Measurements from ENCODE around the gene NDUFB5. TPM values are rescaled to one million over a fixed set of nuclear protein-coding genes. Genes with fewer than 3 reads are reported as not detected.

NDUFB5 gene
- polyA plus RNA-seq, 1 of the 3 experiments (the other 2 are of a cell fraction) = 35.3 TPM

- TF ChIP-seq NFIC (IDR thresholded peaks at IDR 0.05; ENCODE audit: borderline replicate concordance) (no peak), PBX3 (IDR thresholded peaks at IDR 0.05) (no peak), RXRA (IDR thresholded peaks at IDR 0.05; ENCODE audit: borderline replicate concordance, low read depth) (no peak), GABPA (IDR thresholded peaks at IDR 0.05; ENCODE audit: low read depth) (no peak)
Observed at GRCh38 chr3:179558742-179559364, 45.7 kb upstream of the NDUFB5 start (continued).

- no peaks in the 10 kb centered on the region for H3K9me3 ChIP-seq
- WGBS (ENCODE audit: low lambda C conversion rate) = 100% methylated on average over 1 of the region's 1 CpG
- POLR2A ChIA-PET = no interaction called here
- peaks cover 23% of the 10 kb centered on the region for H3K79me2 ChIP-seq (ENCODE audit: insufficient read depth)
- H3K4me1 ChIP-seq (ENCODE audit: control insufficient read depth in 1 of 2, insufficient read depth in 2 of 2, low read depth in 1 of 2, low read length in 1 of 2) = peaks cover 0 to 5% of the 10 kb centered on the region in 2 experiments; a peak in 2 of 4 replicates
- H3K27ac ChIP-seq (ENCODE audit: low read depth in 2 of 2, low read length in 1 of 2) = no peak overlapping the region
- DNase-seq = no peak
- H4K20me1 ChIP-seq (ENCODE audit: insufficient read depth) = no peaks in the 10 kb centered on the region
- no peak overlapping the region for H3K4me3 ChIP-seq (ENCODE audit: low read depth in 2 of 2, low read length in 1 of 2)
- H3K27me3 ChIP-seq (ENCODE audit: insufficient read depth) = no peaks in the 10 kb centered on the region
- no peak overlapping the region for H3K4me2 ChIP-seq
- H3K36me3 ChIP-seq (replicated peaks in 1 of 2; ENCODE audit: control insufficient read depth in 1 of 2, insufficient read depth in 2 of 2, low read length in 1 of 2) = no peaks in the 10 kb centered on the region
- H3F3A ChIP-seq (replicated peaks; ENCODE audit: insufficient read depth) = no peaks in the 10 kb centered on the region
- no peak for TF ChIP-seq GABPA (IDR thresholded peaks at IDR 0.05; ENCODE audit: low read depth)
- no peak for TF ChIP-seq RAD21 (IDR thresholded peaks at IDR 0.05; ENCODE audit: low read length)
- no peak for TF ChIP-seq USF2 (IDR thresholded peaks at IDR 0.05; ENCODE audit: borderline replicate concordance, low read depth, low read length)
- TF ChIP-seq ELF1 (IDR thresholded peaks at IDR 0.05) = no peak
- no peak overlapping the region for H2AFZ ChIP-seq (ENCODE audit: low read depth)
- no peaks in the 10 kb centered on the region for H3K9me2 ChIP-seq
- CTCF ChIA-PET = interaction anchor here (1.0 to 2.4 kb wide), 3 partner anchors 114 to 239 kb away, joined by 3 to 6 read pairs (median 6); no protein-coding TSS in a partner anchor
- H3K9ac ChIP-seq = no peak overlapping the region
Observed at GRCh38 chr3:179560791-179561190, 43.8 kb upstream of the NDUFB5 start.

GRCh38 chr3:179562591-179563270 lies 41.9 kb upstream of the NDUFB5 start, which contains the start of gene ACTL6A:
TSS of gene ACTL6A (plus strand) at chr3:179562926. CDS start at chr3:179563093, 167 bp downstream.
- H3K27me3 ChIP-seq (ENCODE audit: insufficient read depth) = no peaks in the 10 kb centered on the region
- CTCF ChIA-PET = interaction anchor here (0.6 to 2.4 kb wide), 8 partner anchors 21 to 241 kb away, joined by 3 to 6 read pairs (median 3); no protein-coding TSS in a partner anchor
- 2% methylated on average over 27 of the region's 55 CpGs for WGBS (ENCODE audit: low lambda C conversion rate)
- H3K4me1 ChIP-seq (ENCODE audit: control insufficient read depth in 1 of 2, insufficient read depth in 2 of 2, low read depth in 1 of 2, low read length in 1 of 2) = peaks cover 0 to 5% of the 10 kb centered on the region in 2 experiments; a peak in 2 of 4 replicates
- H3K4me2 ChIP-seq = peak within 1 kb of the TSS; percentile 89
- H3K27ac ChIP-seq (ENCODE audit: low read depth in 2 of 2, low read length in 1 of 2) = peak within 1 kb of the TSS; percentile 87 to 93
- peaks cover 43% of the 10 kb centered on the region for H3K79me2 ChIP-seq (ENCODE audit: insufficient read depth)
- DNase-seq = peak; percentile 96
- POLR2A ChIA-PET = interaction anchor here (1.0 kb wide), 1 partner anchor 112 kb away, joined by 5 read pairs; the partner anchor contains the start of gene GNB4
- H3K9ac ChIP-seq = peak within 1 kb of the TSS; percentile 87
- H3K36me3 ChIP-seq (replicated peaks in 1 of 2; ENCODE audit: control insufficient read depth in 1 of 2, insufficient read depth in 2 of 2, low read length in 1 of 2) = no peaks in the 10 kb centered on the region
- H3K9me3 ChIP-seq = no peaks in the 10 kb centered on the region
- no peaks in the 10 kb centered on the region for H3K9me2 ChIP-seq
- no peaks in the 10 kb centered on the region for H3F3A ChIP-seq (replicated peaks; ENCODE audit: insufficient read depth)
- peak within 1 kb of the TSS; percentile 83 to 98 for H3K4me3 ChIP-seq (ENCODE audit: low read depth in 2 of 2, low read length in 1 of 2)
- no peaks in the 10 kb centered on the region for H4K20me1 ChIP-seq (ENCODE audit: insufficient read depth)
- H2AFZ ChIP-seq (ENCODE audit: low read depth) = peak within 1 kb of the TSS; percentile 95
- TF ChIP-seq TAF1 (IDR thresholded peaks at IDR 0.05; ENCODE audit: borderline replicate concordance, low read depth, low read length) = peak; percentile 71
- peak; percentile 49; the same call in 1 of the 2 replicates for TF ChIP-seq REST (IDR thresholded peaks at IDR 0.05; ENCODE audit: low read depth, low read length)
- peak; percentile 81; the same call in 1 of the 2 replicates for TF ChIP-seq MAX (IDR thresholded peaks at IDR 0.05; ENCODE audit: low read depth)
- TF ChIP-seq CHD2 (IDR thresholded peaks at IDR 0.05; ENCODE audit: low read length, partially characterized antibody) = peak; percentile 93
- TF ChIP-seq JUND (IDR thresholded peaks at IDR 0.05) = no peak
- TF ChIP-seq YY1 (IDR thresholded peaks at IDR 0.05; ENCODE audit: low read depth) = 0 out of 2 replicates have a peak, but pooled peaks have one; percentile 22
- no peak for TF ChIP-seq FOSL2 (IDR thresholded peaks at IDR 0.05; ENCODE audit: borderline replicate concordance, low read depth)
- no peak for TF ChIP-seq EP300 (IDR thresholded peaks at IDR 0.05; ENCODE audit: borderline replicate concordance in 1 of 2, low read depth in 1 of 2, low read length in 1 of 2)
- TF ChIP-seq POLR2AphosphoS5 (IDR thresholded peaks at IDR 0.05; ENCODE audit: low read depth, low read length) = peak; percentile 84
- TF ChIP-seq GATA2 (CRISPR knock-in tag; IDR thresholded peaks at IDR 0.05) = no peak
- peak; percentile 53 for TF ChIP-seq GABPA (IDR thresholded peaks at IDR 0.05; ENCODE audit: low read depth)
